ENCODE results near the gene RASD2.

The RASD2 gene

DNA sequence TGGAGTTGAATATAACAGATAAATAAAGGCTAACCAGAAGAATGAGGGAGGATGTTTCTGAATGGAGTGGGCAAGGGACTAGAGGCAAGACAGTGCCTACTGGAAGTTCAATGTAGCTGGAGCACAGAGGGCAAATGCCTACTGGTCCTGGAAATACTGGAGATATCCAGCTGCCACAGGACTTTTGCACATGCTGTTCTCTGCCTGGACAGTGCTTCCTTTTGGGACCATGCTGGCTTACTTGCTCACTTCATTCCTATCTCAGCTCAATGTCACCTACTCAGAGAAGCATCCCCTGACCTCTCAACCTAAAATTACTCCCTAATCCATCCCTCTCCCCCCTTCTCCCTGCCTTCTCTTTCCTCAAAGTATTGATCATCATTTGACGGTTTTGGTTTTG lies 20.2 kb downstream of the RASD2 start:
- Histone ChIP-seq H3K4me2 (ENCODE audit: low read depth, low read length, poor library complexity, severe bottlenecking) (no peak overlapping the region), H3K36me3 (ENCODE audit: insufficient read depth, low read length) (no peaks in the 10 kb centered on the region), H3K9me3 (ENCODE audit: insufficient read depth, low read depth, low read length) (no peaks in the 10 kb centered on the region), H3K4me1 (ENCODE audit: insufficient read depth, low read length, poor library complexity, severe bottlenecking) (peaks cover 6% of the 10 kb centered on the region), H4K20me1 (ENCODE audit: insufficient read depth, low read length, poor library complexity, severe bottlenecking) (no peaks in the 10 kb centered on the region), H3K9ac (ENCODE audit: low read depth, low read length, poor library complexity, severe bottlenecking) (no peak overlapping the region), H3K79me2 (ENCODE audit: insufficient read depth, low read length) (no peaks in the 10 kb centered on the region), H2AFZ (ENCODE audit: low read length) (no peak overlapping the region), H3K27me3 (ENCODE audit: insufficient read depth, low read length, poor library complexity, severe bottlenecking) (no peaks in the 10 kb centered on the region), H3F3A (ENCODE audit: low read depth) (no peaks in the 10 kb centered on the region), H3K9me2 (replicated peaks; ENCODE audit: low read depth, low read length) (no peaks in the 10 kb centered on the region), H3K4me3 (ENCODE audit: low read length, poor library complexity, severe bottlenecking) (no peak overlapping the region)
- TF ChIP-seq EZH2phosphoT487 (IDR thresholded peaks at IDR 0.05; ENCODE audit: borderline replicate concordance), result no peak
- TF ChIP-seq, protein P1, sequence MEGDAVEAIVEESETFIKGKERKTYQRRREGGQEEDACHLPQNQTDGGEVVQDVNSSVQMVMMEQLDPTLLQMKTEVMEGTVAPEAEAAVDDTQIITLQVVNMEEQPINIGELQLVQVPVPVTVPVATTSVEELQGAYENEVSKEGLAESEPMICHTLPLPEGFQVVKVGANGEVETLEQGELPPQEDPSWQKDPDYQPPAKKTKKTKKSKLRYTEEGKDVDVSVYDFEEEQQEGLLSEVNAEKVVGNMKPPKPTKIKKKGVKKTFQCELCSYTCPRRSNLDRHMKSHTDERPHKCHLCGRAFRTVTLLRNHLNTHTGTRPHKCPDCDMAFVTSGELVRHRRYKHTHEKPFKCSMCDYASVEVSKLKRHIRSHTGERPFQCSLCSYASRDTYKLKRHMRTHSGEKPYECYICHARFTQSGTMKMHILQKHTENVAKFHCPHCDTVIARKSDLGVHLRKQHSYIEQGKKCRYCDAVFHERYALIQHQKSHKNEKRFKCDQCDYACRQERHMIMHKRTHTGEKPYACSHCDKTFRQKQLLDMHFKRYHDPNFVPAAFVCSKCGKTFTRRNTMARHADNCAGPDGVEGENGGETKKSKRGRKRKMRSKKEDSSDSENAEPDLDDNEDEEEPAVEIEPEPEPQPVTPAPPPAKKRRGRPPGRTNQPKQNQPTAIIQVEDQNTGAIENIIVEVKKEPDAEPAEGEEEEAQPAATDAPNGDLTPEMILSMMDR (conservative IDR thresholded peaks at IDR 0.05; ENCODE audit: low read length), result no peak

DNA sequence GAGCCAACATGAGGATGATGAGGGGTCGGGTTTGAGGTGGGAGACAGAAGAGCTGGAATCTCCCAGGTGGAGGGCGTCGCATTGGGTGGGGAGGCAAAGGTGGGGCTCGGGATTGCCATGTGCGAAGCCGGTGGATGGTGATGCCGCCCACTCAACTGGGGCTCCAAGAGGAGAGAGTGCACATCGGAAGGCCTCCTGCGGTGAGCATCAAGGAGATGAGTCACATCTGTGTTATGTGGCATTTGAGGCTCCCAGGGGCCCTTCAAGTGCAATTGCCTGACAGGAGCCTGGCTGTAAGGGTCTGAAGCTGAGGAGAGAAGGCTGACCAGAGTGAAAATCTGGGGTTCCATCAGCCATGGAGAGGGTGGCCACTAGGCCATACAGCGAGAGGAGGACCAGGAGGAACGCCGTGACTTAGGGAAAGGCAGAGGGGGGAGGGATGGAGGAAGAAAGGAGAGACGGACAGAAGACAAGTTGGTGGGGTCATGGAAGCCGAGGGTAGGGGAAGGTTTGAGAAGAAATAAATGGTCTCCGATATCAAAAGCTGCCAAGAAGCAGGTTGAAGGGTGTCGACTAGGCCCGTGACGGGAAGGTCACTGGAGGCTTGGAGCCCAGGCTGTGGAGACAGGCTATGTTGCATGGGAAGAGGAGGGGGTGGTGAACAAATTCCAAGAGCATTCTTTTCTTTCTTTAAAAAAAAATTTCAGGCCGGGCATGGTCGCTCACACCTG lies 21.3 kb downstream of the RASD2 start:
- H3F3A ChIP-seq (ENCODE audit: low read depth), result no peaks in the 10 kb centered on the region
- peaks cover 6% of the 10 kb centered on the region for H3K4me1 ChIP-seq (ENCODE audit: insufficient read depth, low read length, poor library complexity, severe bottlenecking)
- no peak overlapping the region for H2AFZ ChIP-seq (ENCODE audit: low read length)
- no peak overlapping the region for H3K4me2 ChIP-seq (ENCODE audit: low read depth, low read length, poor library complexity, severe bottlenecking)
- no peak overlapping the region for H3K9ac ChIP-seq (ENCODE audit: low read depth, low read length, poor library complexity, severe bottlenecking)
- no peaks in the 10 kb centered on the region for H3K9me3 ChIP-seq (ENCODE audit: insufficient read depth, low read depth, low read length)
- no peaks in the 10 kb centered on the region for H3K79me2 ChIP-seq (ENCODE audit: insufficient read depth, low read length)
- TF ChIP-seq, protein P1 (conservative IDR thresholded peaks at IDR 0.05; ENCODE audit: low read length), result no peak
- no peak for TF ChIP-seq EZH2phosphoT487 (IDR thresholded peaks at IDR 0.05; ENCODE audit: borderline replicate concordance)
- no peaks in the 10 kb centered on the region for H3K27me3 ChIP-seq (ENCODE audit: insufficient read depth, low read length, poor library complexity, severe bottlenecking)
- H3K9me2 ChIP-seq (replicated peaks; ENCODE audit: low read depth, low read length), result no peaks in the 10 kb centered on the region
- no peaks in the 10 kb centered on the region for H4K20me1 ChIP-seq (ENCODE audit: insufficient read depth, low read length, poor library complexity, severe bottlenecking)
- H3K36me3 ChIP-seq (ENCODE audit: insufficient read depth, low read length), result no peaks in the 10 kb centered on the region
- no peak overlapping the region for H3K4me3 ChIP-seq (ENCODE audit: low read length, poor library complexity, severe bottlenecking)

DNA sequence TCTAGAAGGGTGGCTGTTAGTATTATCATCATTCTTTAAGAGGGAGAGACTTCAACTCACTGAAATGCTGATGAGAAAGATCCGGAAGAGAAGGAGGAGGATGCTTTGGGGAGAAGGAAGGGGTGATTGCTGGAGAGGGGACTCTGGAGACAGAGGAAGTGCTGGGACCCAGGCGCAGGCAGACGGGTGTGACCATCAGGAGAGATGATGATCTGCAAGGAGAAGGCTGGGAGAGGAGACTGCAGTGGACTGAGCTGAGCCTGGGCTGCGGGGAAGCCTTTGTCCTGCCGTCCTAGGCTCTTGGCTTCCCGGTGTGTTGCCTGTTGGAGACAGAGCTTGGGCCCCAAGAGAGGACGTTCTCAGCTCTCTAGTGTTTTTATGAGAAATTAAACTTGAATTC lies 22.6 kb downstream of the RASD2 start:
- Histone ChIP-seq H3K9ac (ENCODE audit: low read depth, low read length, poor library complexity, severe bottlenecking) (no peak overlapping the region), H3K27me3 (ENCODE audit: insufficient read depth, low read length, poor library complexity, severe bottlenecking) (no peaks in the 10 kb centered on the region), H2AFZ (ENCODE audit: low read length) (no peak overlapping the region), H3K9me2 (replicated peaks; ENCODE audit: low read depth, low read length) (no peaks in the 10 kb centered on the region), H3K9me3 (ENCODE audit: insufficient read depth, low read depth, low read length) (no peaks in the 10 kb centered on the region), H3K79me2 (ENCODE audit: insufficient read depth, low read length) (no peaks in the 10 kb centered on the region), H3K4me1 (ENCODE audit: insufficient read depth, low read length, poor library complexity, severe bottlenecking) (peaks cover under 1% of the 10 kb centered on the region), H3K4me2 (ENCODE audit: low read depth, low read length, poor library complexity, severe bottlenecking) (no peak overlapping the region), H3F3A (ENCODE audit: low read depth) (no peaks in the 10 kb centered on the region), H4K20me1 (ENCODE audit: insufficient read depth, low read length, poor library complexity, severe bottlenecking) (no peaks in the 10 kb centered on the region), H3K36me3 (ENCODE audit: insufficient read depth, low read length) (no peaks in the 10 kb centered on the region), H3K4me3 (ENCODE audit: low read length, poor library complexity, severe bottlenecking) (no peak overlapping the region)
- no peak for TF ChIP-seq EZH2phosphoT487 (IDR thresholded peaks at IDR 0.05; ENCODE audit: borderline replicate concordance)
- TF ChIP-seq, protein P1 (conservative IDR thresholded peaks at IDR 0.05; ENCODE audit: low read length), result no peak

Data from Loucy (cell line).